Gastrocnemius medialis (tissue), 4 donors: ENCODE data around the gene CTIF.

ENCODE experiments used
- POLR2A ChIP-seq, 2 donors: fragments of 450-650 bp; IDR thresholded peaks; one replicate each; pipeline ENCODE4 v1.6.1; 2017; ENCODE audit warnings: antibody characterized with exemption in 2 of 2, mild to moderate bottlenecking in 2 of 2, moderate library complexity in 2 of 2
- TF ChIP-seq, protein P1 (sequence below), 5 experiments: fragments of 450-650 bp in 3 of 5; fragments of 200-600 bp in 2 of 5; sonication (generic) in 2 of 5; IDR thresholded peaks in 4 of 5; conservative IDR thresholded peaks in 1 of 5; 1 replicate in 4 of 5; 2 replicates in 1 of 5; pipeline ENCODE4 v1.5.1; 2016 to 2019; ENCODE audit warnings: antibody characterized with exemption in 5 of 5, mild to moderate bottlenecking in 3 of 5, moderate library complexity in 3 of 5

DNA sequence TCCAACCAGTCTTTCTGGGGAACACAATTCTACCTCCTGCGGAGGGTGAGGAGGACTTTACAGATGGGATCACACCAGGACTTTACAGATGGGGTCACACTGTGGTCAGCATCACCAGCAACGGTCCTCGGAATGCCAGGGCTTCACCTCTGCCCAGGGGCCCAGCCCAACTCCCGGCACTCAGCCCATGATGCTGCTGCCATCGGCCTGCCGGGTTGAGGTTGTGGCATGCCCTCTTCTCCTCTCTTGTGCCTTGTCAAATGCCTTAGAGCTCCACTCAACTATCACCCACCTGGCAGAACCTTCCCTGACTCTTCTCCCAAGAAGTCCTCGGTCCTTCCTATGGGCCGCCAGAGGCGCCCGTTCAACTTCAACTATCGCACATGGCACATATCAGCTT is 166.7 kb downstream of the CTIF start:
- TF ChIP-seq, protein P1, sequence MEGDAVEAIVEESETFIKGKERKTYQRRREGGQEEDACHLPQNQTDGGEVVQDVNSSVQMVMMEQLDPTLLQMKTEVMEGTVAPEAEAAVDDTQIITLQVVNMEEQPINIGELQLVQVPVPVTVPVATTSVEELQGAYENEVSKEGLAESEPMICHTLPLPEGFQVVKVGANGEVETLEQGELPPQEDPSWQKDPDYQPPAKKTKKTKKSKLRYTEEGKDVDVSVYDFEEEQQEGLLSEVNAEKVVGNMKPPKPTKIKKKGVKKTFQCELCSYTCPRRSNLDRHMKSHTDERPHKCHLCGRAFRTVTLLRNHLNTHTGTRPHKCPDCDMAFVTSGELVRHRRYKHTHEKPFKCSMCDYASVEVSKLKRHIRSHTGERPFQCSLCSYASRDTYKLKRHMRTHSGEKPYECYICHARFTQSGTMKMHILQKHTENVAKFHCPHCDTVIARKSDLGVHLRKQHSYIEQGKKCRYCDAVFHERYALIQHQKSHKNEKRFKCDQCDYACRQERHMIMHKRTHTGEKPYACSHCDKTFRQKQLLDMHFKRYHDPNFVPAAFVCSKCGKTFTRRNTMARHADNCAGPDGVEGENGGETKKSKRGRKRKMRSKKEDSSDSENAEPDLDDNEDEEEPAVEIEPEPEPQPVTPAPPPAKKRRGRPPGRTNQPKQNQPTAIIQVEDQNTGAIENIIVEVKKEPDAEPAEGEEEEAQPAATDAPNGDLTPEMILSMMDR (IDR thresholded peaks at IDR 0.05 in 4 of 5, conservative IDR thresholded peaks at IDR 0.05 in 1 of 5): no peak
- TF ChIP-seq POLR2A (IDR thresholded peaks at IDR 0.05): no peak
